NK-92 treated with Interleukin-12 subunit alpha and Interleukin-12 subunit beta, amount 100 ng/mL, for 24 hours (cell line): ENCODE results near the gene BMP15.

Experiments
- DNase-seq: peaks from one replicate; lab custom pipeline; 2025; lab: John Stamatoyannopoulos, UW

The BMP15 gene

GRCh38 chrX:50910685-50911176, at the start of gene BMP15:
Gene BMP15, plus strand, starts transcription at chrX:50910735. Its CDS starts 49 bp downstream, at chrX:50910784.
- DNase-seq, result no peak

- no peak for DNase-seq
Observed at GRCh38 chrX:50863471-50863870, 47.1 kb upstream of the BMP15 start.

- DNase-seq, result no peak
Observed at GRCh38 chrX:50865311-50865710, 45.2 kb upstream of the BMP15 start.

- no peak for DNase-seq
Observed at GRCh38 chrX:50871922-50872453, 38.5 kb upstream of the BMP15 start.

GRCh38 chrX:50874876-50875275, 35.7 kb upstream of the BMP15 start:
- no peak for DNase-seq

GRCh38 chrX:50876551-50876950, 34.0 kb upstream of the BMP15 start:
- DNase-seq, result no peak

GRCh38 chrX:50877310-50877709, 33.2 kb upstream of the BMP15 start:
- no peak for DNase-seq

- no peak for DNase-seq
Observed at GRCh38 chrX:50881028-50881427, 29.5 kb upstream of the BMP15 start.

- no peak for DNase-seq
Observed at GRCh38 chrX:50888884-50889283, 21.7 kb upstream of the BMP15 start.

- DNase-seq, result no peak
Observed at GRCh38 chrX:50889582-50889981, 21.0 kb upstream of the BMP15 start.

- no peak for DNase-seq
Observed at GRCh38 chrX:50893047-50893446, 17.5 kb upstream of the BMP15 start.

- no peak for DNase-seq
Observed at GRCh38 chrX:50893466-50893865, 17.1 kb upstream of the BMP15 start.

- DNase-seq, result no peak
Observed at GRCh38 chrX:50905334-50905733, 5.2 kb upstream of the BMP15 start.

GRCh38 chrX:50913520-50913919, 3.0 kb downstream of the BMP15 start:
- no peak for DNase-seq

GRCh38 chrX:50920132-50920531, 9.6 kb downstream of the BMP15 start:
- DNase-seq, result no peak

GRCh38 chrX:50927127-50927526, 16.6 kb downstream of the BMP15 start:
- DNase-seq, result no peak

- no peak for DNase-seq
Observed at GRCh38 chrX:50941638-50942037, 31.1 kb downstream of the BMP15 start.

- DNase-seq, result no peak
Observed at GRCh38 chrX:50942471-50942870, 31.9 kb downstream of the BMP15 start.

GRCh38 chrX:50952406-50952805, 41.9 kb downstream of the BMP15 start:
- DNase-seq, result no peak

GRCh38 chrX:50953832-50954231, 43.3 kb downstream of the BMP15 start:
- DNase-seq, result no peak

- DNase-seq, result no peak
Observed at GRCh38 chrX:50962156-50962555, 51.6 kb downstream of the BMP15 start.

GRCh38 chrX:50963842-50964241, 53.3 kb downstream of the BMP15 start:
- DNase-seq, result no peak
